Measurements from ENCODE around the gene RETREG2. TPM values are rescaled to one million over a fixed set of nuclear protein-coding genes. Genes with fewer than 3 reads are reported as not detected.

RETREG2 gene
- total and polyA plus RNA-seq, 2 of the 8 experiments (the other 6 are each of a cell fraction or from before 2014, with no cell fraction given): 51.3 to 67.4 TPM

DNA sequence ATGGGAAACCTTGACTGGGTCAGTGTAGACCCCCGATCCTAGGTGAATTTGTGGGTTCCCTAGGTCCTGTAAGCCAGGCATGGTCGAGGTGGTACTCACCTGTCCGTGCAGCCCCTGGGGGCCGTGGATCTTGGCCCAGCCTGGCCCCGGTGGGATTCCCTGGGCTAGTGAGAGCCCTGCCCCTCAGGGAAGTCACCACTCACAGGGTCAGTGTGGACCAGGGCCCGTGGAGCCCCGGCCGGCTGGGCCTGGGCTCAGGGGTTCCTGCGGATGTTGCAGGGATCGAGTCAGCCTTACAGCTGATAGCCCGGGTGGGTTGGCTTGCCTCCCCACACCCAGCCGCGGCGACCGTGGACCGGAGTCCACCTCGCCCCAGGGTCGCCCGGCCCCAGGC is 50.8 kb downstream of the RETREG2 start:
- Histone ChIP-seq H3K4me1 (replicated peaks in 1 of 4; ENCODE audit: control insufficient read depth in 3 of 4, insufficient read depth in 4 of 4, low read length in 3 of 4) (peaks cover 0 to 6% (median 3%) of the 10 kb centered on the region in 4 experiments; a peak in 5 of 7 replicates), H2BK20ac (ENCODE audit: low read length) (no peak overlapping the region), H4K5ac (ENCODE audit: insufficient read length, low read depth, low read length) (no peak overlapping the region), H4K20me1 (replicated peaks in 1 of 2; ENCODE audit: control insufficient read depth in 1 of 2, insufficient read depth in 2 of 2, low read length in 2 of 2) (peaks cover 0 to 3% of the 10 kb centered on the region in 2 experiments), H3K9me3 (ENCODE audit: insufficient read depth in 2 of 2, low read depth in 1 of 2, low read length in 1 of 2) (no peaks in the 10 kb centered on the region), H3K4me2 (ENCODE audit: insufficient read depth in 1 of 2, low read depth in 2 of 2, low read length in 2 of 2) (peak overlapping the region; percentile 85 to 91), H3K27ac (ENCODE audit: low read depth, low read length) (peak overlapping the region; percentile 71; the same call in 1 of the 2 replicates), H2BK15ac (ENCODE audit: low read length) (no peak overlapping the region), H3K56ac (replicated peaks; ENCODE audit: insufficient read length, low read depth, low read length) (peak overlapping the region; percentile 52), H3K4me3 (ENCODE audit: extremely low read depth in 1 of 4, insufficient read depth in 2 of 4, low read depth in 3 of 4, low read length in 4 of 4) (peak overlapping the region; percentile 82 to 97 (median 92)), H2AK5ac (ENCODE audit: low read depth, low read length) (no peak overlapping the region), H3K4ac (replicated peaks; ENCODE audit: insufficient read length, low read depth, low read length) (peak overlapping the region; percentile 32), H3K14ac (ENCODE audit: insufficient read length) (no peak overlapping the region), H3K79me1 (ENCODE audit: low read depth, low read length) (no peaks in the 10 kb centered on the region; the same call in 1 of the 2 replicates), H4K91ac (replicated peaks; ENCODE audit: insufficient read length, low read length) (no peak overlapping the region), H2BK120ac (replicated peaks; ENCODE audit: low read depth, low read length) (no peak overlapping the region), H3K36me3 (ENCODE audit: control insufficient read depth in 2 of 4, insufficient read depth in 4 of 4, low read length in 3 of 4) (peaks cover 18 to 48% (median 36%) of the 10 kb centered on the region in 4 experiments), H2BK5ac (ENCODE audit: low read depth, low read length) (no peak overlapping the region; the same call in 1 of the 2 replicates), H3K23ac (ENCODE audit: insufficient read length) (no peak overlapping the region), H3K9ac (replicated peaks in 1 of 4; ENCODE audit: extremely low read depth in 1 of 4, low read depth in 3 of 4, low read length in 3 of 4) (peak overlapping the region; percentile 9 to 68 (median 41); a peak in 6 of 7 replicates), H3K18ac (ENCODE audit: extremely low read depth, low read length) (no peak overlapping the region; the same call in 1 of the 2 replicates), H2AFZ (ENCODE audit: low read length) (no peak overlapping the region), H3K27me3 (replicated peaks in 1 of 4; ENCODE audit: control insufficient read depth in 3 of 4, extremely low read depth in 1 of 4, insufficient read depth in 3 of 4, low read length in 3 of 4) (no peaks in the 10 kb centered on the region; a peak in 1 of 7 replicates), H4K8ac (ENCODE audit: extremely low read depth, insufficient read depth, low read length) (no peak overlapping the region), H3K23me2 (ENCODE audit: low read depth, low read length) (peaks cover 7% of the 10 kb centered on the region; the same call in 1 of the 2 replicates), H3K79me2 (ENCODE audit: control insufficient read depth in 1 of 2, insufficient read depth in 2 of 2, low read length in 2 of 2) (peaks cover 0 to 12% of the 10 kb centered on the region in 2 experiments; a peak in 2 of 4 replicates), H2BK12ac (ENCODE audit: low read depth, low read length) (no peak overlapping the region)
- DNase-seq (ENCODE audit: low read depth in 1 of 2, low spot score in 2 of 2) (no peak), FAIRE-seq (no peak)
- POLR2A ChIA-PET (ENCODE audit: partially characterized antibody): interaction anchor here (0.9 to 4.6 kb wide), 10 partner anchors 9 to 102 kb away, joined by 3 to 57 read pairs (median 8); partner anchors contain the start of genes ABCB6, CNPPD1, DNAJB2 and GLB1L
- CTCF ChIA-PET (ENCODE audit: partially characterized antibody): interaction anchor here (0.7 to 4.9 kb wide), 5 partner anchors 16 to 65 kb away, joined by 3 to 23 read pairs (median 4); partner anchors contain the start of genes GLB1L and STK16
- no peak for TF ChIP-seq SP1 (IDR thresholded peaks at IDR 0.05; ENCODE audit: low read depth, low read length)
- 0 out of 2 replicates have a peak, but pooled peaks have one; percentile 30 for TF ChIP-seq KDM5A (IDR thresholded peaks at IDR 0.05; ENCODE audit: low read length)
- 9% methylated on average over 17 of the region's 19 CpGs; no CpG with 5 or more reads in 1 of the 2 experiments for WGBS, 2 experiments (ENCODE audit: extremely low coverage in 1 of 2, insufficient coverage in 1 of 2, insufficient read length in 1 of 2, insufficient replicate concordance in 2 of 2, low coverage in 1 of 2, low lambda C conversion rate in 2 of 2, missing lambda C conversion rate in 1 of 2)

All from H1 (cell line).